GM18498 (cell line): ENCODE data around the gene MYL7.

ENCODE experiments used
- ATAC-seq: cut with Tn5 transposase; IDR thresholded peaks from one replicate; pipeline ENCODE4 v1.9.1; 2021; ENCODE audit warnings: mild to moderate bottlenecking, moderate library complexity; ENCODE audit not compliant: unreplicated experiment

The MYL7 gene

GRCh38 chr7:44150966-44151941 lies 10.1 kb upstream of the MYL7 start:
- no peak for ATAC-seq

GRCh38 chr7:44150466-44150832 lies 9.3 kb upstream of the MYL7 start:
- ATAC-seq = no peak

- ATAC-seq = no peak
Measured at GRCh38 chr7:44149571-44150465, 8.7 kb upstream of the MYL7 start.

GRCh38 chr7:44148961-44149536 lies 7.9 kb upstream of the MYL7 start:
- ATAC-seq = no peak

GRCh38 chr7:44148166-44148565 lies 7.0 kb upstream of the MYL7 start:
- no peak for ATAC-seq

GRCh38 chr7:44147026-44147991 lies 6.2 kb upstream of the MYL7 start:
- no peak for ATAC-seq

GRCh38 chr7:44145969-44146911 lies 5.1 kb upstream of the MYL7 start:
- ATAC-seq = no peak

GRCh38 chr7:44145479-44145968 lies 4.4 kb upstream of the MYL7 start:
- ATAC-seq = no peak

GRCh38 chr7:44144968-44145478 lies 3.9 kb upstream of the MYL7 start:
- no peak for ATAC-seq

GRCh38 chr7:44144426-44144967 lies 3.4 kb upstream of the MYL7 start:
- ATAC-seq = no peak

GRCh38 chr7:44143646-44144250 lies 2.6 kb upstream of the MYL7 start:
- ATAC-seq = no peak

- ATAC-seq = no peak
Measured at GRCh38 chr7:44142028-44142427, 896 bp upstream of the MYL7 start.

- ATAC-seq = no peak
Measured at GRCh38 chr7:44140341-44140740, 791 bp downstream of the MYL7 start.

GRCh38 chr7:44139311-44140010 lies 1.7 kb downstream of the MYL7 start:
- ATAC-seq = no peak

- ATAC-seq = no peak
Measured at GRCh38 chr7:44138698-44139097, 2.4 kb downstream of the MYL7 start.

- no peak for ATAC-seq
Measured at GRCh38 chr7:44136731-44137130, 4.4 kb downstream of the MYL7 start.

GRCh38 chr7:44134943-44135628 lies 6.0 kb downstream of the MYL7 start:
- ATAC-seq = no peak
